A673 (cell line): Measurements from ENCODE around the gene GRAMD1B. TPM values are rescaled to one million over a fixed set of nuclear protein-coding genes. Genes with fewer than 3 reads are reported as not detected.

Experiments used
- BruUV-seq: library from RNA; stranded (reverse); fragments of 400-500 nt; replicated peaks from 2 replicates; lab custom pipeline; 2021; lab: Mats Ljungman, UMichigan
- CTCF ChIA-PET: fragments of 300-600 bp; sonication (Branson Sonifier 250); formaldehyde crosslinking; loops from one replicate; lab custom pipeline; 2022; ENCODE audit warnings: antibody characterized with exemption; lab: Charles Lee
- POLR2A ChIA-PET: fragments of 300-600 bp; sonication (Branson Sonifier 250); formaldehyde crosslinking; loops from one replicate; lab custom pipeline; 2022; ENCODE audit warnings: antibody characterized with exemption; ENCODE audit not compliant: low non-redundant PET; lab: Charles Lee
- DNase-seq: peaks from one replicate; pipeline ENCODE4 v3.0.0-alpha.2; 2015; ENCODE audit warnings: low spot score
- H3K27ac ChIP-seq: fragments of 200-600 bp; sonication (generic); 2 replicates; pipeline ENCODE4 v1.5.1; 2016; ENCODE audit warnings: mixed run types, low read depth, mild to moderate bottlenecking, mixed read lengths, antibody characterized with exemption, low read length; ENCODE audit not compliant: poor library complexity, severe bottlenecking
- H3K27me3 ChIP-seq: fragments of 200-600 bp; sonication (generic); replicated peaks from 2 replicates; pipeline ENCODE4 v1.6.1; 2017; ENCODE audit warnings: mixed run types, low read depth, mild to moderate bottlenecking, mixed read lengths, antibody characterized with exemption, low read length; ENCODE audit not compliant: insufficient read depth, poor library complexity
- H3K36me3 ChIP-seq: fragments of 200-600 bp; sonication (generic); 2 replicates; pipeline ENCODE4 v1.6.1; 2016; ENCODE audit warnings: mixed run types, mild to moderate bottlenecking, mixed read lengths, antibody characterized with exemption, low read length; ENCODE audit not compliant: insufficient read depth, poor library complexity, severe bottlenecking
- H3K4me1 ChIP-seq: fragments of 200-600 bp; sonication (generic); 2 replicates; pipeline ENCODE4 v1.6.1; 2017; ENCODE audit warnings: mixed run types, mild to moderate bottlenecking, mixed read lengths, antibody characterized with exemption, low read length; ENCODE audit not compliant: insufficient read depth, poor library complexity, severe bottlenecking
- H3K4me3 ChIP-seq: fragments of 200-600 bp; sonication (generic); 2 replicates; pipeline ENCODE4 v1.5.1; 2016; ENCODE audit warnings: low read depth, mixed run types, mild to moderate bottlenecking, mixed read lengths, low read length; ENCODE audit not compliant: poor library complexity, severe bottlenecking
- H3K9me3 ChIP-seq: fragments of 200-600 bp; sonication (generic); 2 replicates; pipeline ENCODE4 v1.6.1; 2016; ENCODE audit warnings: mixed run types, low read depth, mild to moderate bottlenecking, mixed read lengths, antibody characterized with exemption, low read length; ENCODE audit not compliant: poor library complexity, severe bottlenecking
- CTCF ChIP-seq: fragments of 300-800, 200-600 bp; sonication (generic); conservative IDR thresholded peaks from 2 replicates; pipeline ENCODE4 v1.5.1; 2017; ENCODE audit warnings: low read depth, mild to moderate bottlenecking, antibody characterized with exemption, low read length, moderate library complexity, mixed read lengths
- EZH2 ChIP-seq: fragments of 200-600 bp; sonication (generic); IDR thresholded peaks from 2 replicates; pipeline ENCODE4 v1.6.1; 2017; ENCODE audit warnings: borderline replicate concordance, low read depth, mild to moderate bottlenecking, mixed read lengths, antibody characterized with exemption, low read length; ENCODE audit not compliant: poor library complexity, severe bottlenecking
- intact Hi-C: fragments of 100-400 bp; cut with micrococcal nuclease; formaldehyde crosslinking; loops from one replicate; pipeline ENCODE4 v1.10.0; 2022; ENCODE audit not compliant: unreplicated experiment
- total RNA-seq: library from RNA; stranded (reverse); gene quantifications from 2 replicates; pipeline ENCODE4 v1.2.3, GENCODE V29; 2021

Gene GRAMD1B
- total RNA-seq, 1 experiment from 2014 or later: 13.0 TPM

GRCh38 chr11:123566852-123567251, 136.8 kb downstream of the GRAMD1B start:
- intact Hi-C loops: no loop called here
- CTCF ChIA-PET: no interaction called here
- Histone ChIP-seq H3K27ac (no peak overlapping the region), H3K4me1 (no peaks in the 10 kb centered on the region), H3K27me3 (no peaks in the 10 kb centered on the region), H3K4me3 (no peak overlapping the region), H3K36me3 (no peaks in the 10 kb centered on the region), H3K9me3 (no peaks in the 10 kb centered on the region)
- BruUV-seq: no TSS peak
- DNase-seq: no peak
- no peak for TF ChIP-seq EZH2
- TF ChIP-seq CTCF: no peak
- POLR2A ChIA-PET: no interaction called here

- no peak overlapping the region for H3K27ac ChIP-seq
- intact Hi-C loops: no loop called here
- DNase-seq: no peak
- H3K4me1 ChIP-seq: no peaks in the 10 kb centered on the region
- no peak for TF ChIP-seq CTCF
- no peak for TF ChIP-seq EZH2
- H3K4me3 ChIP-seq: no peak overlapping the region
- H3K9me3 ChIP-seq: no peaks in the 10 kb centered on the region
- no TSS peak for BruUV-seq
- H3K36me3 ChIP-seq: no peaks in the 10 kb centered on the region
- CTCF ChIA-PET: no interaction called here
- POLR2A ChIA-PET: no interaction called here
- no peaks in the 10 kb centered on the region for H3K27me3 ChIP-seq
These were observed 137.4 kb downstream of the GRAMD1B start for GRCh38 chr11:123567466-123567865.

GRCh38 chr11:123568367-123568870, 138.3 kb downstream of the GRAMD1B start:
- intact Hi-C loops: no loop called here
- no TSS peak for BruUV-seq
- H3K27me3 ChIP-seq: no peaks in the 10 kb centered on the region
- CTCF ChIA-PET: interaction anchor here (1.0 to 1.2 kb wide), 2 partner anchors 8 to 14 kb away, joined by 3 read pairs; no protein-coding TSS in a partner anchor
- H3K4me3 ChIP-seq: no peak overlapping the region
- no peak overlapping the region for H3K27ac ChIP-seq
- no peaks in the 10 kb centered on the region for H3K9me3 ChIP-seq
- no peaks in the 10 kb centered on the region for H3K4me1 ChIP-seq
- no peak for DNase-seq
- H3K36me3 ChIP-seq: no peaks in the 10 kb centered on the region
- no peak for TF ChIP-seq EZH2
- no peak for TF ChIP-seq CTCF
- POLR2A ChIA-PET: no interaction called here
